Measurements from ENCODE around the gene ABLIM1. TPM values are rescaled to one million over a fixed set of nuclear protein-coding genes. Genes with fewer than 3 reads are reported as not detected.

ABLIM1 gene
- total RNA-seq, 1 donor from 2014 or later = 70.0 TPM

- no peaks in the 10 kb centered on the region for H3K9me3 ChIP-seq (ENCODE audit: insufficient read depth, low read depth, low read length)
- H3K36me3 Mint-ChIP-seq (ENCODE audit: low read depth, unreplicated experiment) = peaks cover 24% of the 10 kb centered on the region
- H2AFZ ChIP-seq (ENCODE audit: low read depth, low read length) = no peak overlapping the region
- H3K27me3 Mint-ChIP-seq (ENCODE audit: low read depth, unreplicated experiment) = no peaks in the 10 kb centered on the region
- TF ChIP-seq EZH2 (IDR thresholded peaks at IDR 0.05; ENCODE audit: insufficient read depth, low read length) (no peak), CTCF (IDR thresholded peaks at IDR 0.05; ENCODE audit: insufficient read depth, low read depth, low read length) (no peak)
- no peak overlapping the region for H3K4me3 ChIP-seq (ENCODE audit: insufficient read depth, low read depth, low read length)
- no peaks in the 10 kb centered on the region for H3K9me3 Mint-ChIP-seq (ENCODE audit: unreplicated experiment)
- no peaks in the 10 kb centered on the region for H3K27me3 ChIP-seq (ENCODE audit: insufficient read depth, low read length)
- H3K4me1 Mint-ChIP-seq (ENCODE audit: low read depth, unreplicated experiment) = no peaks in the 10 kb centered on the region
- no peaks in the 10 kb centered on the region for H4K20me1 ChIP-seq (ENCODE audit: insufficient read depth, low read length)
- no peak overlapping the region for H3K27ac Mint-ChIP-seq (ENCODE audit: unreplicated experiment)
- no peak overlapping the region for H3K9ac ChIP-seq (ENCODE audit: low read length)
- no peaks in the 10 kb centered on the region for H3K79me2 ChIP-seq (ENCODE audit: insufficient read depth, low read length)
- DNase-seq (ENCODE audit: low read depth) (no peak), FAIRE-seq (no peak)
- H3K4me1 ChIP-seq (ENCODE audit: insufficient read depth, low read length) = no peaks in the 10 kb centered on the region
- no peak overlapping the region for H3K4me2 ChIP-seq (ENCODE audit: low read length)
- H3K36me3 ChIP-seq (ENCODE audit: insufficient read depth, low read length) = no peaks in the 10 kb centered on the region
- H3K4me3 Mint-ChIP-seq (ENCODE audit: unreplicated experiment) = no peak overlapping the region
- H3K27ac ChIP-seq (ENCODE audit: low read depth, low read length) = no peak overlapping the region
Observed at GRCh38 chr10:114441107-114441506, 217.0 kb downstream of the ABLIM1 start.

GRCh38 chr10:114437473-114438292, 220.4 kb downstream of the ABLIM1 start:
- no peak for FAIRE-seq

More at GRCh38 chr10:114437473-114438292, 220.4 kb downstream of the ABLIM1 start:
- no peak for DNase-seq (ENCODE audit: low read depth)
- Histone ChIP-seq H3K4me2 (ENCODE audit: low read length) (no peak overlapping the region), H3K27me3 (ENCODE audit: insufficient read depth, low read length) (no peaks in the 10 kb centered on the region), H4K20me1 (ENCODE audit: insufficient read depth, low read length) (no peaks in the 10 kb centered on the region), H3K27ac (ENCODE audit: low read depth, low read length) (no peak overlapping the region), H2AFZ (ENCODE audit: low read depth, low read length) (no peak overlapping the region), H3K4me1 (ENCODE audit: insufficient read depth, low read length) (no peaks in the 10 kb centered on the region), H3K79me2 (ENCODE audit: insufficient read depth, low read length) (no peaks in the 10 kb centered on the region), H3K4me3 (ENCODE audit: insufficient read depth, low read depth, low read length) (no peak overlapping the region), H3K9ac (ENCODE audit: low read length) (no peak overlapping the region), H3K36me3 (ENCODE audit: insufficient read depth, low read length) (no peaks in the 10 kb centered on the region), H3K9me3 (ENCODE audit: insufficient read depth, low read depth, low read length) (no peaks in the 10 kb centered on the region)
- no peak overlapping the region for H3K27ac Mint-ChIP-seq (ENCODE audit: unreplicated experiment)
- no peaks in the 10 kb centered on the region for H3K27me3 Mint-ChIP-seq (ENCODE audit: low read depth, unreplicated experiment)
- H3K36me3 Mint-ChIP-seq (ENCODE audit: low read depth, unreplicated experiment) = peaks cover 28% of the 10 kb centered on the region
- H3K4me3 Mint-ChIP-seq (ENCODE audit: unreplicated experiment) = no peak overlapping the region
- H3K9me3 Mint-ChIP-seq (ENCODE audit: unreplicated experiment) = no peaks in the 10 kb centered on the region
- H3K4me1 Mint-ChIP-seq (ENCODE audit: low read depth, unreplicated experiment) = no peaks in the 10 kb centered on the region
- peak; percentile 62 for TF ChIP-seq CTCF (IDR thresholded peaks at IDR 0.05; ENCODE audit: insufficient read depth, low read depth, low read length)
- TF ChIP-seq EZH2 (IDR thresholded peaks at IDR 0.05; ENCODE audit: insufficient read depth, low read length) = no peak
